MCF 10A (cell line): Measurements from ENCODE around the gene TRIM33. TPM values are rescaled to one million over a fixed set of nuclear protein-coding genes. Genes with fewer than 3 reads are reported as not detected.

ENCODE experiments used
- BruUV-seq: library from RNA; stranded (reverse); fragments of 400-500 nt; replicated peaks from 2 replicates; lab custom pipeline; 2021; lab: Mats Ljungman, UMichigan
- CTCF ChIA-PET: fragments of 300-600 bp; sonication (Branson Sonifier 250); formaldehyde crosslinking; extraction: SDS; loops from one replicate; lab custom pipeline; 2021; ENCODE audit warnings: antibody characterized with exemption, inconsistent platforms; lab: Yijun Ruan, JAX
- POLR2A ChIA-PET: fragments of 300-600, 350-650 bp; sonication (Branson Sonifier 250); formaldehyde crosslinking; extraction: SDS; loops from one replicate; lab custom pipeline; 2020; ENCODE audit warnings: antibody characterized with exemption, inconsistent platforms; lab: Yijun Ruan, JAX
- DNase-seq: peaks from one replicate; pipeline ENCODE4 v3.0.0-alpha.2; 2018; ENCODE audit not compliant: unreplicated experiment
- H3K27ac Mint-ChIP-seq: one replicate; pipeline ENCODE4 v1.8.0; 2022; ENCODE audit warnings: mild to moderate bottlenecking, low read depth, mixed read lengths; ENCODE audit not compliant: unreplicated experiment
- H3K27me3 Mint-ChIP-seq: one replicate; pipeline ENCODE4 v1.8.0; 2022; ENCODE audit warnings: mixed read lengths; ENCODE audit not compliant: insufficient read depth, unreplicated experiment
- H3K36me3 Mint-ChIP-seq: one replicate; pipeline ENCODE4 v1.8.0; 2022; ENCODE audit warnings: mild to moderate bottlenecking, moderate library complexity, mixed read lengths; ENCODE audit not compliant: insufficient read depth, unreplicated experiment
- H3K4me1 Mint-ChIP-seq: one replicate; pipeline ENCODE4 v1.8.0; 2022; ENCODE audit warnings: mixed read lengths; ENCODE audit not compliant: insufficient read depth, unreplicated experiment
- H3K4me3 Mint-ChIP-seq: one replicate; pipeline ENCODE4 v1.8.0; 2022; ENCODE audit warnings: mild to moderate bottlenecking, moderate library complexity, mixed read lengths; ENCODE audit not compliant: unreplicated experiment
- H3K9me3 Mint-ChIP-seq: one replicate; pipeline ENCODE4 v1.8.0; 2022; ENCODE audit warnings: mixed read lengths; ENCODE audit not compliant: unreplicated experiment
- CTCF ChIP-seq: fragments of 200-600 bp; IDR thresholded peaks from one replicate; pipeline ENCODE4 v1.8.0; 2022; ENCODE audit warnings: antibody characterized with exemption, mild to moderate bottlenecking; ENCODE audit not compliant: unreplicated experiment
- intact Hi-C: fragments of 100-400 bp; cut with micrococcal nuclease; formaldehyde crosslinking; loops from 2 replicates; pipeline ENCODE4 v1.14.1; 2022
- total RNA-seq: library from RNA; stranded (reverse); gene quantifications from 2 replicates; pipeline ENCODE4 v1.2.3, GENCODE V29; 2022

The TRIM33 gene
- total RNA-seq, 1 experiment from 2014 or later = 33.2 TPM

GRCh38 chr1:114540821-114541220 lies 29.8 kb upstream of the TRIM33 start:
- TF ChIP-seq CTCF = no peak
- no peak overlapping the region for H3K4me3 Mint-ChIP-seq
- intact Hi-C loops = no loop called here
- H3K27ac Mint-ChIP-seq = no peak overlapping the region
- ChIA-PET POLR2A (interaction anchor here (1.0 kb wide), 1 partner anchor 30 kb away, joined by 3 read pairs; the partner anchor contains the start of gene TRIM33), CTCF (no interaction called here)
- BruUV-seq = no TSS peak
- no peaks in the 10 kb centered on the region for H3K27me3 Mint-ChIP-seq
- no peaks in the 10 kb centered on the region for H3K36me3 Mint-ChIP-seq
- DNase-seq = no peak
- H3K4me1 Mint-ChIP-seq = no peaks in the 10 kb centered on the region
- H3K9me3 Mint-ChIP-seq = no peaks in the 10 kb centered on the region

- DNase-seq = no peak
- no peak for TF ChIP-seq CTCF
- H3K9me3 Mint-ChIP-seq = no peaks in the 10 kb centered on the region
- no peaks in the 10 kb centered on the region for H3K4me1 Mint-ChIP-seq
- no TSS peak for BruUV-seq
- ChIA-PET CTCF (no interaction called here), POLR2A (interaction anchor here (1.0 kb wide), 1 partner anchor 30 kb away, joined by 3 read pairs; the partner anchor contains the start of gene TRIM33)
- no peak overlapping the region for H3K4me3 Mint-ChIP-seq
- intact Hi-C loops = no loop called here
- no peak overlapping the region for H3K27ac Mint-ChIP-seq
- H3K36me3 Mint-ChIP-seq = no peaks in the 10 kb centered on the region
- no peaks in the 10 kb centered on the region for H3K27me3 Mint-ChIP-seq
Measured at GRCh38 chr1:114540272-114540671, 29.3 kb upstream of the TRIM33 start.

GRCh38 chr1:114536043-114536442 lies 25.0 kb upstream of the TRIM33 start:
- H3K27ac Mint-ChIP-seq = no peak overlapping the region

GRCh38 chr1:114535401-114535800 lies 24.4 kb upstream of the TRIM33 start:
- BruUV-seq = no TSS peak
- no peak for TF ChIP-seq CTCF
- ChIA-PET POLR2A (interaction anchor here (1.4 kb wide), 1 partner anchor 10 kb away, joined by 4 read pairs; no protein-coding TSS in a partner anchor), CTCF (interaction anchor here (0.6 to 0.8 kb wide), 5 partner anchors 18 to 527 kb away, joined by 3 to 4 read pairs (median 3); no protein-coding TSS in a partner anchor)
- no peaks in the 10 kb centered on the region for H3K9me3 Mint-ChIP-seq
- H3K4me1 Mint-ChIP-seq = no peaks in the 10 kb centered on the region
- no peaks in the 10 kb centered on the region for H3K27me3 Mint-ChIP-seq
- DNase-seq = no peak
- intact Hi-C loops = no loop called here
- H3K36me3 Mint-ChIP-seq = no peaks in the 10 kb centered on the region
- no peak overlapping the region for H3K27ac Mint-ChIP-seq
- H3K4me3 Mint-ChIP-seq = no peak overlapping the region

More at GRCh38 chr1:114536043-114536442, 25.0 kb upstream of the TRIM33 start:
- no peak for TF ChIP-seq CTCF
- no peaks in the 10 kb centered on the region for H3K9me3 Mint-ChIP-seq
- DNase-seq = no peak
- CTCF ChIA-PET = interaction anchor here (0.7 kb wide), 1 partner anchor 19 kb away, joined by 4 read pairs; no protein-coding TSS in a partner anchor
- POLR2A ChIA-PET = interaction anchor here (0.6 to 1.4 kb wide), 2 partner anchors 11 to 387 kb away, joined by 3 to 4 read pairs; no protein-coding TSS in a partner anchor
- no peaks in the 10 kb centered on the region for H3K4me1 Mint-ChIP-seq
- no peak overlapping the region for H3K4me3 Mint-ChIP-seq
- BruUV-seq = no TSS peak
- intact Hi-C loops = no loop called here
- no peaks in the 10 kb centered on the region for H3K36me3 Mint-ChIP-seq
- H3K27me3 Mint-ChIP-seq = no peaks in the 10 kb centered on the region
